ENCODE results near the gene GLRX3. TPM values are rescaled to one million over a fixed set of nuclear protein-coding genes. Genes with fewer than 3 reads are reported as not detected.

Gene GLRX3
- total and polyA plus RNA-seq, 2 experiments from 2014 or later, result 141 to 201 TPM

DNA sequence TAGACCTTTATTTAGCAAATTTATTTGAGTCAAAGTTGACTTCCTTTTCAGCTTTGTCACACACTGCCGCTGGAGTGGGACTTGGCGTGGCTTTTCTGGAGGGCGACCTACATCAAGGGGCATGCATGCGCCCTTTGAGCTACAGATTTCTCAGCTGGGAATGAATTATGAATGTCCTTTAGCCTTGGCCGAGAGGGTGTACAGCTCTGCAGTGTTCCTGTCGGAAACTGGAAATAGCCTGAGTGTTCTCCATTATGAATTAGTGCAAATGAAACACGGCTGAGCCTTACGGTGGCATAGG is 79.7 kb downstream of the GLRX3 start:
- H3K27me3 Mint-ChIP-seq (ENCODE audit: insufficient read depth, low read depth, poor library complexity), result peaks cover 5% of the 10 kb centered on the region
- H3K9me3 Mint-ChIP-seq, result peaks cover 92% of the 10 kb centered on the region
- Histone ChIP-seq H3K27ac (ENCODE audit: low read depth) (no peak overlapping the region), H3K79me2 (replicated peaks; ENCODE audit: insufficient read depth) (no peaks in the 10 kb centered on the region), H3K27me3 (ENCODE audit: insufficient read depth) (no peaks in the 10 kb centered on the region), H4K20me1 (replicated peaks; ENCODE audit: insufficient read depth) (no peaks in the 10 kb centered on the region), H3K4me2 (no peak overlapping the region), H2AFZ (no peak overlapping the region), H3K4me1 (ENCODE audit: insufficient read depth) (no peaks in the 10 kb centered on the region), H3F3A (replicated peaks; ENCODE audit: low read depth) (no peaks in the 10 kb centered on the region), H3K36me3 (ENCODE audit: insufficient read depth) (no peaks in the 10 kb centered on the region), H3K9me2 (ENCODE audit: insufficient read depth) (no peaks in the 10 kb centered on the region), H3K4me3 (no peak overlapping the region)
- ATAC-seq (no peak), DNase-seq (ENCODE audit: low spot score) (no peak)
- peaks cover 27% of the 10 kb centered on the region for H3K36me3 Mint-ChIP-seq (ENCODE audit: low read depth)
- no peak overlapping the region for H3K27ac Mint-ChIP-seq
- no peak overlapping the region for H3K4me3 Mint-ChIP-seq
- TF ChIP-seq ETS1 (IDR thresholded peaks at IDR 0.05), result no peak
- no peak for TF ChIP-seq EZH2phosphoT487 (IDR thresholded peaks at IDR 0.05; ENCODE audit: unreplicated experiment)
- TF ChIP-seq EZH2 (IDR thresholded peaks at IDR 0.05; ENCODE audit: low read depth, unreplicated experiment), result no peak
- TF ChIP-seq, protein P1, sequence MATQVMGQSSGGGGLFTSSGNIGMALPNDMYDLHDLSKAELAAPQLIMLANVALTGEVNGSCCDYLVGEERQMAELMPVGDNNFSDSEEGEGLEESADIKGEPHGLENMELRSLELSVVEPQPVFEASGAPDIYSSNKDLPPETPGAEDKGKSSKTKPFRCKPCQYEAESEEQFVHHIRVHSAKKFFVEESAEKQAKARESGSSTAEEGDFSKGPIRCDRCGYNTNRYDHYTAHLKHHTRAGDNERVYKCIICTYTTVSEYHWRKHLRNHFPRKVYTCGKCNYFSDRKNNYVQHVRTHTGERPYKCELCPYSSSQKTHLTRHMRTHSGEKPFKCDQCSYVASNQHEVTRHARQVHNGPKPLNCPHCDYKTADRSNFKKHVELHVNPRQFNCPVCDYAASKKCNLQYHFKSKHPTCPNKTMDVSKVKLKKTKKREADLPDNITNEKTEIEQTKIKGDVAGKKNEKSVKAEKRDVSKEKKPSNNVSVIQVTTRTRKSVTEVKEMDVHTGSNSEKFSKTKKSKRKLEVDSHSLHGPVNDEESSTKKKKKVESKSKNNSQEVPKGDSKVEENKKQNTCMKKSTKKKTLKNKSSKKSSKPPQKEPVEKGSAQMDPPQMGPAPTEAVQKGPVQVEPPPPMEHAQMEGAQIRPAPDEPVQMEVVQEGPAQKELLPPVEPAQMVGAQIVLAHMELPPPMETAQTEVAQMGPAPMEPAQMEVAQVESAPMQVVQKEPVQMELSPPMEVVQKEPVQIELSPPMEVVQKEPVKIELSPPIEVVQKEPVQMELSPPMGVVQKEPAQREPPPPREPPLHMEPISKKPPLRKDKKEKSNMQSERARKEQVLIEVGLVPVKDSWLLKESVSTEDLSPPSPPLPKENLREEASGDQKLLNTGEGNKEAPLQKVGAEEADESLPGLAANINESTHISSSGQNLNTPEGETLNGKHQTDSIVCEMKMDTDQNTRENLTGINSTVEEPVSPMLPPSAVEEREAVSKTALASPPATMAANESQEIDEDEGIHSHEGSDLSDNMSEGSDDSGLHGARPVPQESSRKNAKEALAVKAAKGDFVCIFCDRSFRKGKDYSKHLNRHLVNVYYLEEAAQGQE (IDR thresholded peaks at IDR 0.05; ENCODE audit: unreplicated experiment), result no peak
- no peak for TF ChIP-seq CREB1 (CRISPR knock-in tag; IDR thresholded peaks at IDR 0.05; ENCODE audit: low read depth)
- TF ChIP-seq JUNB (IDR thresholded peaks at IDR 0.05; ENCODE audit: unreplicated experiment), result no peak
- TF ChIP-seq POLR2AphosphoS5 (IDR thresholded peaks at IDR 0.05; ENCODE audit: low read depth), result no peak
- TF ChIP-seq ZNF462 (CRISPR knock-in tag; IDR thresholded peaks at IDR 0.05), result no peak
- TF ChIP-seq CTCF (conservative IDR thresholded peaks at IDR 0.05; ENCODE audit: low read depth in 2 of 2), result no peak
- no peak for TF ChIP-seq NANOG (IDR thresholded peaks at IDR 0.05; ENCODE audit: borderline replicate concordance)
- no peak for TF ChIP-seq ZNF114 (CRISPR knock-in tag; IDR thresholded peaks at IDR 0.05)
- TF ChIP-seq STAT1 (IDR thresholded peaks at IDR 0.05; ENCODE audit: unreplicated experiment), result no peak
- TF ChIP-seq ZNF331 (CRISPR knock-in tag; IDR thresholded peaks at IDR 0.05; ENCODE audit: low read depth), result no peak
- no peaks in the 10 kb centered on the region for H3K4me1 Mint-ChIP-seq
